Stimulated activated CD8-positive, alpha-beta memory T cell treated with anti-CD3 and anti-CD28 coated beads, Interleukin-12 subunit alpha, Interleukin-12 subunit beta, amount 100 ng/mL, for 4 hours (primary cell): ENCODE results near the gene TOMM20L.
"Not testable (repeated sequence)": the region's sequence is repeated elsewhere in the genome, so short reads cannot be mapped to it uniquely, and the experiment has no call there.

Source experiments
- DNase-seq: peaks from one replicate; pipeline ENCODE4 v3.0.0-alpha.2; 2020; ENCODE audit warnings: low read depth

TOMM20L gene

DNA sequence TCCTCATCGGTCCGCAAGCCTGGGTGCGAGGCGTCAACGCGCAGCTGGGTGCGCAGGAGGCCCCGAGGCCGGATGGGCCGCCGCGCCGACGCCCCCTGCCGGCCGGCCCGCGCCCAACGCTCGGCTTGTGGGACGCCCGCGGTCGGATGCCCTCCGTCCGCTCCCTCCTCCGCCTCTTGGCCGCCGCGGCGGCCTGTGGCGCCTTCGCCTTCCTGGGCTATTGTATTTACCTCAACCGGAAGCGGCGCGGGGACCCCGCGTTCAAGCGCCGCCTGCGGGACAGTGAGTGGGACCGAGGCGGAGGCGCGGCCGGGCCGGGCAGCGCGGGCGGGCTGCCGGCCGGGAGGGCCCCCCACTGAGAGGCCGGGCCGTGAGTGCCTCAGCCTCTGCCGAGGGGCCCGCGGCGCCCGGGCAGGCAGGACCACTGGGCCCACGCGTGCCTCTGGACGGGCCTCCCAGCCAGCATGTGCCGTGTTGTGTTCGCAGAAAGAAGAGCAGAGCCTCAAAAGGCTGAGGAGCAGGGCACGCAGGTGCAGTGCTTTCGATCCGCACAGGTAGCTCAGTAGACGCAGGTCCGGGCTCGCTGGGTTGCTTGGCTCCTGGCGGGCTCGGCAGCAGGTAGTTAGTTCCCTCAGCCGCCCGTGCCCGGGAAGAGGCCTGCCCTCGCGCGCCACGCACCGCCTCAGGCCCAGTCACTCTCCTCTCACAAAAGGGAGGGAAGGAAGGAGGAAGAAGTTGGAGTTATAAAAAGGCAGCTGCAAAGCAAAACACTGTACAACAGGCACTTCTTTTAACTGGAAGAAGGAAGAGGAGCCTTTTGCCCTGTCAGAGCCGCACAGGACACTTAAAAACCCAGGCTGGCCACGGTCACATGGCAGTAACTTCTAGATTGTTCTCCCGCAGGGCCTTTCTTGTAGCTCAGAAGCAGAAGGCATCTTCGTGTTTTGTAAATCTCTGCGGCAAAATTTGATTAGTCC, at the start of gene TOMM20L:
TOMM20L (plus strand) TSS at position 119 of the 977 bp plus-strand sequence; CDS start at position 147, 28 bp downstream.
- DNase-seq: peak; percentile 58

DNA sequence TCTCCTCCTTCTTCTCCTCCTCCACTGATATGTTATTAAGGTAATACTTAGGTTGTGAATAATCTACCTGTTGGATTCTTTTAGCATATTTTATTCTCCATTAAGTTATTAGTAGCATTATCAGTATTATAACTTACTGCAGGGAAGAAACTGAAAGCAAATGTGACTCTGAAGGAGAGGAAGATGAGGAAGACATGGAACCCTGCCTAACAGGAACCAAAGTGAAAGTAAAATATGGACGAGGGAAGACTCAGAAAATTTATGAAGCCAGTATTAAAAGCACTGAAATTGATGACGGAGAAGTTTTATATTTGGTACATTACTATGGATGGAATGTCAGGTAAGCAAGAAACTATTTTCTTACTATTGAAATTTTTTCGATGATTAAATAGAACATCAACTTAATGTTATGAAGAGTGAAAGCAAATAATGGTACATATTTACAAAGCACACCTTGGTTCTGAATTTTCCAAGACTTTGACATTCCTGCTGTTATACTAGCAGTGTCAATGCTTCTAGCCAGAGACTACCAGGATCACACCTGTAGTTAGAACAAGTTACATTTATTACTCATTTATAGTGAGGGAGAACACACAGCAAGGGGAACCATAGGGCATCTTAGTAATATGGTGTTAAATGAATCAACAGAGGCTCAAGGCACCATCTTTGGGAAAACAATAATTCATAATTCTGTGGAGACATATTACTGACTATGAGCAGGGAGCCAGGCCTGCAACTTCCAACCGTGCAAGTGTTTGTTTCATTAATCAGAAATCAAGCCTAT, 42.0 kb upstream of the TOMM20L start:
- DNase-seq: no peak

DNA sequence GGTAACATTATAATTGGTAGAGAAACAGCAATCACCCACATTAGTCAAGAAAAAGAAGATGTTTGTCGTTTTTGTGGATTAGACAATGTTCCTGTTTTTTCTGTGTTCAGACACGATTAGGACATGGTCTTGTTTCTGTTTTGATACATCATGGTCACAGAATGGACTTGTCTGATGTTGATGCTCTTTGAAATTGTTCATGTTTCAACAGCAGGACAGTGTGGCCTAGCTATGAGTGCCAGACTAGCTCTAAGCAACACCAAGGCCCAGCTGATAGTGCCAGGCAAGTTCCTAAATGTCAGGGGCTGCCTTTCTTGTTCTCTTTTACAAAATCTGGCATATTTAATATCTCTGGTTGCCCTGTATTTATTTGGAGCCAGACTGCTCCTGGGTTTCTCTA, 40.9 kb upstream of the TOMM20L start:
- DNase-seq: no peak

DNA sequence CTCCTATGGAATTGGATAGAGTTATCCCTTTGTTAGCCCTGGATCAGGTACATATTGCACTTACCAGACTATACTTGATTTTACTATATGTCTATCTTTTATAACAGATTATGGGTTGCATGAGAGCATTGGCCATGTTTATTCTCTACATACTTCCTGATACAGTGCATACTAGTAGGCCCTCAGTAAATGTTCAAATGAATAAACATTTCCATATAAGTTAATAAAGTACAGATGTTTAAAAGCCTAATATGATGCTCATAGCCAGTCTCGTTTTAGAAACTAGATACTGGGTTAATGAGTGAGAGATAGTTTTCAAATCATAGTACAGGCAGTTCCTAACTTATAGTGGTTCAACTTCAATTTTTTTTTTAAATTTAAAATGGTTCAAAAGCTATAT, 39.5 kb upstream of the TOMM20L start:
- DNase-seq: no peak

DNA sequence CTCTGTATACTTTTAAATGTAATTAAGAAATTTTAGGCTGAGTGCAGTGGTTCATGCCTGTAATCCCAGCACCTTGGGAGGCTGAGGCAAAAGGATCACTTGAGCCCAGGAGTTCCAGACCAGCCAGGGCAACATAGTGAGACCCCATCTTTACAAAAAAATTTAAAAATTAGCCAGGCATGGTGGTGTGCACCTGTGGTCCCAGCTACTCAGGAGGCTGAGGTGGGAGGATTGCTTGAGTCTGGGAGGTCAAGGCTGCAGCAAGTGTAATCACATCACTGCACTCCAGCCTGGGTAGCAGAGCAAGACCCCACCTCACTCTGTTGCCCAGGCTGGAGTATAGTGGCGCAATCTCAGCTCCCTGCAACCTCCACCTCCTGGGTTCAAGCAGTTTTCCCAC, 33.5 kb upstream of the TOMM20L start:
- DNase-seq: not testable (repeated sequence)

DNA sequence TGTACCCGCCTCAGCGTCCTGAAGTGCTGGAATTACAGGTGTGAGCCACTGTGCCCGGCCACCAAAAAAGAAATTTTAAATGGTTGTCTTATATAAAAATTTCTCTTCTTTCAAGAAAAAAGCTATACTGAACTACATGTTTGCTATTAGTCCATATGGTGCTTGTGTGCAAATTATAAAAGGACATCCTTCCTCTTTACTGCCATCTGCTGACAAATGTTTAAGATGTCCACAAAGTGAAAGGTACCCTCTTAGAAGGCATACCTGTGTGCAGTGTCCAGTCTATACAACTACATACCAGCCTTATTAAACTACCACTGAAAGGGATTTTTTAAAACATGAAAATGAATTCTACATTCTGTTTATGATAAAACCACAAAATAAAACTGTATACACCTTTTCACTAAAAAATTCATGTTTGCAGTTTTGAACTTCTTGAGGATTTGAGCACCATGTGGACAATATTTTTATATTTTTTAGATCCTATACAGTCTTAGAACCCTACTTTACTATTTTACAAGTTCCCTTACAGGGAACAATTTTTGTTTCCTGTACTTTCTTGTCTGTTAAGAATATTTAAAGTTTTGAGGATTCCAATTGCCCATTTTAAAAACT, 32.8 kb upstream of the TOMM20L start:
- DNase-seq: no peak

DNA sequence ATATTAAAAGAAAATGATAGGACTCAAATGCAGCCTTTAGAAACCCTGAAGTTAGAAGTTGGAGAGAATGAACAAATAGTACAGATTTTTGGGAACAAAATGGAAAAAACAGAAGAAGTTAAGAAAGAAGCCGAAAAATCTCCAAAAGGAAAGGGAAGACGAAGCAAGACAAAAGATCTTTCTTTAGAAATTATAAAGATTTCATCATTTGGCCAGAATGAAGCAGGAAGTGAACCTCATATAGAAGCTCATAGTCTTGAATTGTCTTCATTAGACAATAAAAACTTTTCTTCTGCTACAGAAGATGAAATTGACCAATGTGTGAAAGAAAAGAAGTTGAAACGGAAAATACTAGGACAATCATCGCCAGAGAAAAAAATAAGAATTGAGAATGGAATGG, 31.4 kb upstream of the TOMM20L start:
- DNase-seq: no peak

DNA sequence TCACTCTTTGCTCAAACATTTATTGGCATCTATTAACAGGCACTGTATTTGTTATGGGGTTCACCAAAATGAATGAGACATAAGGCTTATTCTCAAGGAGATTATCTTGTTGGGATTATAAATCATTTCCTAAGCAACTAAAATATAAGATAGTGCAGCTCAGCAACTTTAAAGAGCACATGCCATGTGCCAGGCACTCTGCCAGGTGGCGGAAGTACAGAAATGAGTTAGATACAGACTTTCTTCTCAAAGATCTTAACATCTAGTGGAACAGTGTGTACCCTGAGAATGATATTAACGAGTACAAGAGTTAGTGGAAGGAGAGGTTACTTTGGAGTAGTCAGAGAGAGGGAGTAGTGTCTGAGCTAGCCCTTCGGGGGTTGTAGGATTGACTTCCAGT, 28.4 kb upstream of the TOMM20L start:
- DNase-seq: no peak

DNA sequence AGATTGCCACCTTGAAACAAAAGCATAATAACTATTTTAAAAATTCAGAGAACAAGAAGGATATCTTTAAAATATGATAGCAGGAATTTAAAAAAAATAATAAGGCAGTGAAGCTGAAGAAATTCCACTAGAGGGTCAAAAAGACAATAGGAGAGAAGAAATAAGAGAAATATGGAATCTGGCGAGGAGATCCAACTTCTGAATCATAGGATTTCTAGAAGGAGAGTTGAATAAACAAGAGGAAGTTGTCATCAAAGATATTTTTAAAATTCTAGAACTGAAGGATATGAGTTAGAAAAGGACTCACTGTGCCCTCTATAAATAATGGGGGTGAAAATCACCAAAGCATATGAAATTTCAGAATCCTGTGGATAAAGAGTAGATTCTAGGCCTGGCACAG, 26.8 kb upstream of the TOMM20L start:
- no peak for DNase-seq

DNA sequence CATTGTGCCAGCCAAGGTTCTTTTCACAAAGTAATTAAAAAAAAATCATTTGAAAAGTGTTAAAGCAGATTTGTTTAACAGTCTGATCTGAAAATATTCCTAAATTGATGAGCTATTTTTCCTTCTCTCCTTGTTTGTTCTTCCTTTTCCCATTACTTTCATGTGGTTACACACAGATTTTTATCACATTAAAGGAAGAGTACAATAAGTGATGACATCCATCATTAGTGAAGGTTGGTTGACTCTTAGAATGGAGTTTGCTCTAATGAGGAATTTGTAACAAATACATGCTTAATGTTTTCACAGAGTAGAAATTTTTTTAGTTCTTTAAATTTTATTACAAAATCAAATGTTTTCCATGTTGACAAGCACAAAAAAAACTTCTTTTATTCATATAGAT, 18.9 kb upstream of the TOMM20L start:
- no peak for DNase-seq

DNA sequence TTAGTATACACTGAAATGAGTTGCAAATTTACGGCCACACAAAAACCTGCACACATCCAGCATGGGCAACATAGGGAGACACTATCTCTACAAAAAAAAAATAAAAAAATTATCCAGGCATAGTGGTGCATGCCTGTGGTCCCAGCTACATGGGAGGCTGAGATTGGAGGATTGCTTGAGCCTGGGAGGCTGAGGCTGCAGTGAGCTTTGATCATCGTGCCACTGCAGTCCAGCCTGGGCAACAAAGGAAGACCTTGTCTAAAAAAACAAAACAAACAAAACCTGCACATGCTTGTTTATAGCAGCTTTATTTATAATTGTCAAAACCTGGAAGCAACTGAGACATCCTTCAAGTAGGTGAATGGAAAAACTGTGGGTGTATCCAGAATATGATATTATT, 4.9 kb upstream of the TOMM20L start:
- no peak for DNase-seq

DNA sequence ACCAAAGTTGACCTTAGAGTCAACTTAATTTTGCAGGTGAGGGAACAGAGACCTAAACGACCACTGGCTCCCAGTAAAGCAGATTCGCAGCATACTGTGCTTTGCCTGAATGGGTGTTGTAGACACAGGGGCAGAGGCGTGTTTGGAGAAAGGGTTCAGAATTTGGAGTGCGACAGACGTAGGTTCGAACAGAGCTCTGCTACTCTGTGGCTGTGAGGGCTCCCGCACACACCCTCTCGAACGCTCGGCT, 243 bp upstream of the TOMM20L start:
- DNase-seq: no peak

DNA sequence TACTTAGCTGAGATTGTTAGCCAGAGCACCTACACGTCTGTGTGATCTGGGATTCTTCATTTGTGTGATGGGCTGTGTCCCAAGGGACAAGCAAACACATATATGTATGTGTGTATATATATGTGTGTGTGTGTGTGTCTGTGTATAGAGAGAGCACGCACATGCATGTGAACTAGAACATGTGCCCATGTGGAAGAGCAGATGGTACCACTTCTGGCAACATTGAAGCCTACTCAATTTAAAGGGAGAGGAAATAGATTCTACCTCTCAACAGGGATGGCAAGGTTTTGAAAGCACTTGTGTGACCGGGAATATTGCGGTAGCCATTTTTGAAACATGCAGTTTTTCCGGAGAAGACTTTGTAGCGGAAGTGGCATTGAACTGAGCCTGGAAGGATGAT, 1.4 kb downstream of the TOMM20L start:
- DNase-seq: no peak

DNA sequence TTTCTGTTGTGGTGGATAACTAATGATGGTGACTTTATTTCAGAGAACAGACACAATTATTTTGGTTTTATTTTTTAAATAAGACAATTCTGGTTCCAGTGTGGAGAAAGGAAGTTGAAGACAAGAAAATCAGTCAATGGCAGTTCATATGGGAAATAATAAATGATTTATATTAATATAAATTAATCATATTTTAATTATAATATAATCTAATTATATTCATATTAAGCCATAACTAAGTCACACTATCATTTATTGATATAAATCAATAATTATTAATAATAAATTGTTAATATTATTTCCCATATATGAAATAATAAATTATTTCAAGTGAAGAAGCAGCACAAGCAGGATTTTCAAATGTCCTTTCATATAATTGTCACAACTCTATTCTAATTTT, 2.8 kb downstream of the TOMM20L start:
- DNase-seq: no peak

DNA sequence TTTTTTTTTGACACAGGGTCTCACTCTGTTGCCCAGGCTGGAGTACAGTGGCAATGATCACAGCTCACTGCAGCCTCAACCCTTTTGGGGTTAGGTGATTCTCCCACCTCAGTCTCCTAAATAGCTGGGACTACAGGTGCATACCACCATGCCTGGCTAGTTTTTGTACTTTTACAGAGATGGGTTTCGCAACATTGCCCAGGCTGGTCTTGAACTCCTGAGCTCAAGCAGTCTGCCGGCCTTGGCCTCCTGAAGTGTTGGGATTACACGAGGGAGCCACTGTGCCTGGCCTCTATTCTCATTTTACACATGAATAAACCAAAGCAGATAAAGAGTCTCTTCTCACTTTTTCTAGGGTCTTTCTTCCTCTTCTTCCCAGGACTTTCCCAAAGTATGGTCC, 3.2 kb downstream of the TOMM20L start:
- no peak for DNase-seq

DNA sequence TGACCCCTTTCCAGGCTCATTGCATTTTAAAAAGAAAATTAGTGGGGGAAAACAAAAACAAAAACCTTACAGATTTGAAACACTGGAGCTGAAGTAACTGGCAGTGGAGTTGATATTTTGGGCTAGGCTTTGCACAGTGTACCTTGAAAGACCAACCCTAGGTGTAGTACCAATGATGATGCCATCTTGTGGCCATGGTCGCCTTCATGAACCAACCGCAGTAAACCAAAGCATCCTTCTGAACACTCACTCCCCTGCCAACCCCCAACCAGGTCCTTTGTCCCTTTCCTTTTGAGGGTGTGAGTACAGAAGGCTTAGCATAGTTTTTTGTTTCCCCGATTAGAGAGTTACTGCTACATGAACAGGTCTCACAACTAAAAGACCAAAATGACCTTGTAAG, 5.9 kb downstream of the TOMM20L start:
- DNase-seq: no peak

DNA sequence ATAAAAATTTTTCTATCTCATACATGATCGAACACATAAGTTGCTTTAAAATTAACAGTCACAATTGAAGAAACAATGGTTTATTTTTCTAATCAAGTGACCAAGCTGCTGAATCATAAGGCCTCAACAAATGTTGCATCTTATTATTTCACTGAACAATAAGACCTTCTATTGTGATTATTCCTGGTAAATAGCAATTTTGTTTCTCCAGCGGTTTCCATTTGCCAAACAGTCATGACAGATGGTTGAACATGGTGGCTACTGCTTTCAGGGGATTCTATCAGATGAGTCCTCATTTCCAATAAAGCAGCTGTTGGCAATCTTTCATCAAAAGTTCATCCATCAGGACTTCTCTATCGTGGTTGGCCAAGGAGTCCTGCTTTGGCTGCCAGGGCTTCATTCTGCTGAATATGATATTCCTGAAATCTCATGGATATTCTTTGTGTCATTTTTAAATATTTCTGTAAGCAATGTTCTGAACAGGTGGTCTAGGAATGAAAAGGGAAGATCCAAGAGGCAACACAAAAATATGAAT, 13.0 kb downstream of the TOMM20L start:
- no peak for DNase-seq

DNA sequence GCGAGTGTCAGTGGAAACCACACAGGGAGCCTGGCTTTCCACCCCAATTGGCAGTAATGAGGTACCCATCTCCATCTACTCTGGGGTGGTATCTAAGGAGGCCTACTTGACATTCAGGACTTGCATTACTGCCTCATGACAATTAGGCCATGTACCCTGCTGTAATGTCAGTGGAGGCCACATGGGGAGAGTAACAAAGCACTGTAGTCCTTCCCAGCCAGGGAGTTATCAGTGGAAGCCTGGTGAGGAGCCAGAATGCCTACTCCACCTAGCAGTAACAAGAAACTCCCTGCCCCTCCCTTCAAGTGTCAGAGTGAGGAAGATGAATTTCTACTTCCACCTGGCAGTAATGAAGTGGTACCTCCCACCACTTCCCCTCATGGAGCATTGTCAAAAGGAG, 19.1 kb downstream of the TOMM20L start:
- DNase-seq: no peak

DNA sequence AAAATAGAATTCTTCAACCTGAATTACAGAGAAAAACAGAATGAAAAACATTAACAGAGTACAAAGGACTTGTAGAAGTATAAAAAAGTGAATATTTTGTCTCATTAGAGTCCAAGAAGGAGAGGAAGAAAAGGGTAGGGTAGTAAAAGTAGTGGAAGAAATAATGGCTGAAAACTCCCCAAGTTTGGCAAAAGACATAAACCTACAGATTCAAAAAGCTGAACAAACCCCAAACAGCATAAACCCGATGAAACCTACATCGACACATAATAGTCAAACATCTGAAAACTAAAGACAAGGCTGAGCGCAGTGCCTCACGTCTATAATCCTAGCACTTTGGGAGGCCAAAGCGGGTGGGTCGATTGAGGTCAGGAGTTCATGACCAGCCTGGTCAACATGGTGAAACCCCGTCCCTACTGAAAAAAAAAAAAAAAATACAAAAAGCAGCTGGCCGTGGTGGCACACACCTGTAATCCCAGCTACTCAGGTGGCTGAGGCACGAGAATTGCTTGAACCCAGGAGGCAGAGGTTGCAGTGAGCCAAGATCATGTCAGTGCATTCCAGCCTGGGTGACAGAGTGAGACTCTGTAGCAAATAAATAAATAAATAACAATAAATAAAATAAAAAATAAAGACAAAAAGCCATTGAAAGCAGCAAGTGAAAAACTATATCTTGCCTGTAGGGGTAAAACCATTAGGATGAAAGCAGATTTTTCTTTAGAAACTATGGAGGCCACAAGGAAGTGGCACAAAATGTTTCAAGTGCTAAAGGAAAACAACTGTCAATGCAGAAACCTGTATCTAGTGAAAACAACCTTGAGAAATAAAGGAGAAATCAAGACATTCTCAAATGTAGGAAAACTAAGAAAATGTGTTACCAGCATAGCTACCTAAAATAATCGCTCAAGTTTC, 20.2 kb downstream of the TOMM20L start:
- no peak for DNase-seq

DNA sequence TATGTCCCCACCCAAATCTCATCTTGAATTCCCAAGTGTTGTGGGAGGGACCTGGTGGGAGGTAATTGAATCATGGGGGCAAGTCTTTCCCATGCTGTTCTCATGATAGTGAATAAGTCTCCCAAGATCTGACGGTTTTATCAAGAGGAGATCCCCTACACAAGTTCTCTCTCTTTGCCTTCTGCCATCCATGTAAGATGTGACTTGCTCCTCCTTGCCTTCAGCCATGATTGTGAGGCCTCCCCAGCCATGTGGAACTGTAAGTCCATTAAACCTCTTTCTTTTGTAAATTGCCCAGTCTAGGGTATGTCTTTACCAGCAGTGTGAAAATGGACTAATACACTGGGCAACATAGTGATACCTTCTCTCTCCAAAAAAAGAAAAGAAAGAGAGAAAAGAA, 21.2 kb downstream of the TOMM20L start:
- not testable (repeated sequence) for DNase-seq

DNA sequence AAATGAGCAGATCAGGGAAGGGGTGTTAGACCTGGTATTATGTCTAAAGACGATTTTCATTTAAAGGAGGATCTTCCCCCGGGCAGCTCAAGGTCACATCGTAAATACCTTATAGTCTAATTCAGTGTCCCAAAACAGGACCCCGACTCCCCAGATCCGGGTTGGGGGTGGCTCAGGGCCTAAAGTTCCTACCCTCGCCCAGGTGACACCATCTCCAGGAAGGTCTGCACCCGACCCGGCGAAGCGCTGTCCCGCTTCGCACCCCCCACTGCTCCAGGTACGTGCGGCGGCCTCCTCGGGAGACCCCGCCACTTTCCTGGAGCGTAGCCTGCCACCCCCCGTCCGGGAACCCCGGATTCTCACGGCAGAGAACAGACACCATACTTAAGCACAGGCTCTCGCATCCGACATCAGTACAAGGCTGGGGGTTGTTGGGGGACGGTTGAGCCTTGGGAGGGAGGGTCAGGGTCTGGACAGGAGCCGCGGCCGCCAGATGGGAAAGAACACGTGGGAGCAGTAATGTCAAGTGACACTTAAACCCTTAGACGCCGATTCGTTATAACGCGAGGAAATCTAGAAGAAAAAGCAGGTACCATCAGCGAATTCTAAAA, 31.0 kb downstream of the TOMM20L start:
- peak; percentile 9 for DNase-seq
